Activated CD8-positive, alpha-beta T cell treated with anti-CD3 and anti-CD28 coated beads for 36 hours (primary cell): ENCODE results near the gene ACOX1. TPM values are rescaled to one million over a fixed set of nuclear protein-coding genes. Genes with fewer than 3 reads are reported as not detected.

Source experiments
- ATAC-seq: fragments of 200-7000 bp; cut with Tn5 transposase; one replicate; pipeline ENCODE4 v1.10.0; 2021; ENCODE audit warnings: mild to moderate bottlenecking, moderate library complexity
- CTCF ChIA-PET: fragments of 350-600 bp; sonication (Branson Sonifier 250); formaldehyde crosslinking; loops from one replicate; lab custom pipeline; 2021; ENCODE audit warnings: antibody characterized with exemption; lab: Charles Lee
- POLR2A ChIA-PET: fragments of 350-600 bp; sonication (Branson Sonifier 250); formaldehyde crosslinking; loops from one replicate; lab custom pipeline; 2021; ENCODE audit warnings: antibody characterized with exemption; lab: Charles Lee
- DNase-seq: peaks from one replicate; pipeline ENCODE4 v3.0.0-alpha.2; 2020
- H3K27ac Mint-ChIP-seq: one replicate; pipeline ENCODE4 v1.8.0; 2021; ENCODE audit warnings: mild to moderate bottlenecking, mixed read lengths
- H3K27me3 Mint-ChIP-seq: one replicate; pipeline ENCODE4 v1.8.0; 2021; ENCODE audit warnings: mixed read lengths
- H3K36me3 Mint-ChIP-seq: one replicate; pipeline ENCODE4 v1.8.0; 2021; ENCODE audit warnings: low read depth, mixed read lengths
- H3K4me1 Mint-ChIP-seq: one replicate; pipeline ENCODE4 v1.8.0; 2021; ENCODE audit warnings: low read depth, mixed read lengths
- H3K4me3 Mint-ChIP-seq: one replicate; pipeline ENCODE4 v1.8.0; 2021; ENCODE audit warnings: mild to moderate bottlenecking, moderate library complexity, mixed read lengths
- H3K9me3 Mint-ChIP-seq: one replicate; pipeline ENCODE4 v1.8.0; 2021; ENCODE audit warnings: mixed read lengths
- CTCF ChIP-seq: fragments of 200-600 bp; IDR thresholded peaks from one replicate; pipeline ENCODE4 v1.8.0; 2022; ENCODE audit warnings: antibody characterized with exemption, mild to moderate bottlenecking
- intact Hi-C: fragments of 100-400 bp; cut with micrococcal nuclease; formaldehyde crosslinking; loops from one replicate; pipeline ENCODE4 v1.10.0; 2022
- total RNA-seq, 2 experiments: library from RNA; stranded (reverse); gene quantifications; one replicate each; pipeline ENCODE4 v1.2.3, GENCODE V29; 2021

The ACOX1 gene
- total RNA-seq, 2 experiments from 2014 or later = 23.0 to 24.1 TPM

- Mint-ChIP-seq H3K36me3 (no peaks in the 10 kb centered on the region), H3K27me3 (no peaks in the 10 kb centered on the region), H3K9me3 (no peaks in the 10 kb centered on the region), H3K4me3 (no peak overlapping the region), H3K4me1 (no peaks in the 10 kb centered on the region), H3K27ac (no peak overlapping the region)
- intact Hi-C loops = loop anchor here (5.0 kb wide), 1 partner anchor 82 kb away; the partner anchor contains the start of gene EXOC7
- ChIA-PET POLR2A (interaction anchor here (0.9 kb wide), 1 partner anchor 9 kb away, joined by 4 read pairs; no protein-coding TSS in a partner anchor), CTCF (interaction anchor here (0.6 to 1.6 kb wide), 17 partner anchors 10 to 378 kb away, joined by 3 to 11 read pairs (median 3); partner anchors contain the start of gene CDK3)
- DNase-seq (no peak), ATAC-seq (no peak)
- no peak for TF ChIP-seq CTCF
Observed at GRCh38 chr17:76019833-76020467, 41.0 kb upstream of the ACOX1 start.

- H3K27ac Mint-ChIP-seq = no peak overlapping the region
- H3K36me3 Mint-ChIP-seq = no peaks in the 10 kb centered on the region
- H3K4me3 Mint-ChIP-seq = no peak overlapping the region
- ATAC-seq (no peak), DNase-seq (no peak)
- H3K27me3 Mint-ChIP-seq = no peaks in the 10 kb centered on the region
- intact Hi-C loops = loop anchor here (5.0 kb wide), 1 partner anchor 84 kb away; the partner anchor contains the start of gene EXOC7
- TF ChIP-seq CTCF = no peak
- ChIA-PET CTCF (interaction anchor here (0.8 to 1.6 kb wide), 6 partner anchors 19 to 284 kb away, joined by 3 to 6 read pairs (median 3); partner anchors contain the start of gene CDK3), POLR2A (no interaction called here)
- H3K4me1 Mint-ChIP-seq = peaks cover 8% of the 10 kb centered on the region
- no peaks in the 10 kb centered on the region for H3K9me3 Mint-ChIP-seq
Observed at GRCh38 chr17:76018801-76019200, 39.8 kb upstream of the ACOX1 start.

GRCh38 chr17:76018340-76018680, 39.3 kb upstream of the ACOX1 start:
- no peaks in the 10 kb centered on the region for H3K27me3 Mint-ChIP-seq
- DNase-seq = no peak
- H3K4me3 Mint-ChIP-seq = no peak overlapping the region
- peaks cover 8% of the 10 kb centered on the region for H3K4me1 Mint-ChIP-seq
- H3K36me3 Mint-ChIP-seq = no peaks in the 10 kb centered on the region
- no peak for ATAC-seq
- ChIA-PET POLR2A (interaction anchor here (0.6 kb wide), 1 partner anchor 9 kb away, joined by 3 read pairs; no protein-coding TSS in a partner anchor), CTCF (interaction anchor here (0.8 to 1.5 kb wide), 4 partner anchors 11 to 45 kb away, joined by 3 read pairs; no protein-coding TSS in a partner anchor)
- no peak for TF ChIP-seq CTCF
- no peaks in the 10 kb centered on the region for H3K9me3 Mint-ChIP-seq
- intact Hi-C loops = loop anchor here (5.0 kb wide), 1 partner anchor 84 kb away; the partner anchor contains the start of gene EXOC7
- no peak overlapping the region for H3K27ac Mint-ChIP-seq

GRCh38 chr17:76017481-76018339, 38.7 kb upstream of the ACOX1 start:
- Mint-ChIP-seq H3K9me3 (no peaks in the 10 kb centered on the region), H3K36me3 (no peaks in the 10 kb centered on the region), H3K27me3 (no peaks in the 10 kb centered on the region), H3K4me3 (no peak overlapping the region), H3K4me1 (peaks cover 8% of the 10 kb centered on the region), H3K27ac (no peak overlapping the region)
- no peak for TF ChIP-seq CTCF
- ATAC-seq (no peak), DNase-seq (no peak)
- CTCF ChIA-PET = interaction anchor here (0.9 to 9.3 kb wide), 5 partner anchors 10 to 46 kb away, joined by 3 to 122 read pairs (median 3); partner anchors contain the start of gene CDK3
- POLR2A ChIA-PET = interaction anchor here (0.6 kb wide), 1 partner anchor 8 kb away, joined by 3 read pairs; no protein-coding TSS in a partner anchor
- intact Hi-C loops = loop anchor here (5.0 kb wide), 1 partner anchor 85 kb away; the partner anchor contains the start of gene EXOC7
